Brain microvascular endothelial cell (primary cell): ENCODE measurements around the gene RPUSD3.

Experiments
- DNase-seq: peaks from one replicate; pipeline ENCODE4 v3.0.0-alpha.2; 2020
- H3K27ac ChIP-seq: fragments of 250-450 bp; sonication (Bioruptor Pico); 2 replicates; pipeline ENCODE4 v1.5.1; 2020; ENCODE audit warnings: mild to moderate bottlenecking, moderate library complexity
- H3K27me3 ChIP-seq: fragments of 250-450 bp; sonication (Bioruptor Pico); replicated peaks from 2 replicates; pipeline ENCODE4 v1.5.1; 2020; ENCODE audit warnings: mild to moderate bottlenecking
- H3K36me3 ChIP-seq: fragments of 250-450 bp; sonication (Bioruptor Pico); replicated peaks from 2 replicates; pipeline ENCODE4 v1.5.1; 2020; ENCODE audit warnings: mild to moderate bottlenecking
- H3K4me3 ChIP-seq: 2 replicates; pipeline ENCODE4 v1.5.1; 2011; ENCODE audit warnings: low read depth, mild to moderate bottlenecking, control low read depth, low read length, moderate library complexity
- CTCF ChIP-seq: IDR thresholded peaks from 2 replicates; pipeline ENCODE4 v1.5.1; 2011; ENCODE audit warnings: low read depth, mild to moderate bottlenecking, moderate library complexity, low read length, control low read depth, inconsistent platforms; ENCODE audit errors: missing control alignments
- in situ Hi-C: cut with HindIII; loops from 2 replicates; pipeline ENCODE4 v1.10.0; 2017; ENCODE audit warnings: low sequenced_read_pairs, low pct_ligation_motif_present

RPUSD3 gene

GRCh38 chr3:9803494-9803893 lies 40.3 kb downstream of the RPUSD3 start:
- Histone ChIP-seq H3K4me3 (no peak overlapping the region), H3K27me3 (no peaks in the 10 kb centered on the region), H3K36me3 (peaks cover 84% of the 10 kb centered on the region), H3K27ac (no peak overlapping the region)
- TF ChIP-seq CTCF, result no peak
- in situ Hi-C loops, result no loop called here
- no peak for DNase-seq

- in situ Hi-C loops, result no loop called here
- peaks cover 76% of the 10 kb centered on the region for H3K36me3 ChIP-seq
These were observed 43.3 kb downstream of the RPUSD3 start for GRCh38 chr3:9800529-9800928.

GRCh38 chr3:9797196-9797945 lies 46.4 kb downstream of the RPUSD3 start:
- in situ Hi-C loops, result no loop called here
- Histone ChIP-seq H3K36me3 (peaks cover 59% of the 10 kb centered on the region), H3K27ac (no peak overlapping the region)

More at GRCh38 chr3:9800529-9800928, 43.3 kb downstream of the RPUSD3 start:
- no peak for DNase-seq
- H3K4me3 ChIP-seq, result no peak overlapping the region
- peak; percentile 47 for TF ChIP-seq CTCF
- no peak overlapping the region for H3K27ac ChIP-seq
- H3K27me3 ChIP-seq, result no peaks in the 10 kb centered on the region

GRCh38 chr3:9795207-9795606 lies 48.6 kb downstream of the RPUSD3 start:
- no peaks in the 10 kb centered on the region for H3K27me3 ChIP-seq
- TF ChIP-seq CTCF, result no peak
- in situ Hi-C loops, result no loop called here
- no peak for DNase-seq
- H3K27ac ChIP-seq, result no peak overlapping the region
- H3K36me3 ChIP-seq, result peaks cover 45% of the 10 kb centered on the region
- H3K4me3 ChIP-seq, result no peak overlapping the region

More at GRCh38 chr3:9797196-9797945, 46.4 kb downstream of the RPUSD3 start:
- no peak for DNase-seq
- no peak for TF ChIP-seq CTCF
- Histone ChIP-seq H3K4me3 (no peak overlapping the region), H3K27me3 (no peaks in the 10 kb centered on the region)

GRCh38 chr3:9794400-9794799 lies 49.4 kb downstream of the RPUSD3 start:
- Histone ChIP-seq H3K36me3 (peaks cover 41% of the 10 kb centered on the region), H3K4me3 (no peak overlapping the region), H3K27ac (no peak overlapping the region), H3K27me3 (no peaks in the 10 kb centered on the region)
- in situ Hi-C loops, result no loop called here
- no peak for DNase-seq
- TF ChIP-seq CTCF, result no peak
